Activated T-cell treated with anti-CD3 and anti-CD28 coated beads, Interleukin-2, amount 50 U/mL, for 48 hours (primary cell): ENCODE results near the gene CLDN19.
A peak's percentile ranks its signal among the peaks of the same experiment; 100 is the strongest.

Source experiments
- DNase-seq, 2 experiments: peaks; one replicate each; pipeline ENCODE4 v3.0.0-alpha.2; 2020

Gene CLDN19

DNA sequence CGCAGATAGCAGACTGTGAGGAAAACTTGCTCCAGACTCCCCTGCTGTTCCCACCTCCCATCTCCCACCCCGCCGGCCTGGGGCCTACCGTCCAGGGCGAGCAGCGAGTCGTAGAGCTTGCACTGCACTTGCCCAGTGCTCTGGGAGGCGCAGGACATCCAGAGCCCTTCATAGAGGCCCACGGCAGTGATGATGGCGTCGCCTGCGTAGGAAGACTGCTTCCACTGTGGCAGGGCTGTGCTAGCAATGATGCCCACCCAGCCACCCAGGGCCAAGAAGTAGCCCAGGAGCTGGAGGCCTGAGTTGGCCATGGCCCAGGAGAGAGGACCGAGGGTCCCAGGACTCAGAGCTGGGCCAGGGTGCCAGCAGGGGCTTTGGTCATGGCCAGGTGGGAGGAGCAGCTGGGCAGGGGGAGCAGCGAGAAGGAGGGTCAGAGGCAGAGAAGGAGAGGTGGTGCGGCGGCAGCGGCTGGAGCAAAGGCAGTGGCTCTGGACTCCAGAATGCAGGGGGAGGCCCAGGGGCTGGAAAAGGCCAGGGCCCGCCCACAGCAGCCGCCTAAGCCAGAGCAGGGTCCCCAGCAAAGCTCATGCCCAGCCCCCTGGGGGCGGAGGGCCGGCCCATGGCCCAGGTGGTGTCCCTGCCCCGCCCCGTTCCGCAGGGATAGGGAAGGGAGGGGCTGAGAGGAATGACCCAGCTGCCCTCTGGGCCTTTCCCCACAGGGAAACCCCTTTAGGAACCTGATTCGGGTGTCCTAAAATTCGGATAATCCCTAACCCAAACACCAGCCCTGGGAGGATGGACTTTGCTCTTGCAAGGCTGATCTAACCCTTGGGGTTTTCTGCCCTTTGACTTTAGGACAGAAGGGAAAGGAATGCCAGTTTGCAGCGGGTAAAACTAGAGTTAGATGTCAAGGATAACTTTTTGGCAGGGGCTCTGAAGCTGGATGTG lies at the start of gene CLDN19:
Gene CLDN19, minus strand, starts transcription at position 484 of the 948 bp plus-strand sequence. Its CDS starts 173 bp downstream, at position 311.
- no peak for DNase-seq

DNA sequence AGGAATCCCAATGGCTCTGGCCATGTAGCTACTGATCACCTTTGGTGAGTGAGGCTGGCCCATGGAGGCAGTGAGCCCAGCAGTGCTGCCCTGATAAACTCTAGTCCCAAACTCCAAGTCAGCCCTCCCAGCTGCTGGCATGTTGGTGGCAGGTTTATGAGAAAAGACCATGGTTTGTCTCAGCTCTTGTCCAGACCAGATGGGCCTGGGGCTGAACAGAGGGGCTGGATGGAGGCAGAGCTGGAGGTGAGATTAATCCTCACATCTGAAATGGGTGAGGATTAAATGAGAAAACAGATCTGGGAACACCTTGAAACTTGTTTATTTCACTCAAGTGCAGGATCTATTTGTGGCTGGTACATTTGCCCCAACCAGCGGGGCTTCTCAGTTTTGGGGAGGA lies 48.0 kb upstream of the CLDN19 start:
- DNase-seq, result no peak

DNA sequence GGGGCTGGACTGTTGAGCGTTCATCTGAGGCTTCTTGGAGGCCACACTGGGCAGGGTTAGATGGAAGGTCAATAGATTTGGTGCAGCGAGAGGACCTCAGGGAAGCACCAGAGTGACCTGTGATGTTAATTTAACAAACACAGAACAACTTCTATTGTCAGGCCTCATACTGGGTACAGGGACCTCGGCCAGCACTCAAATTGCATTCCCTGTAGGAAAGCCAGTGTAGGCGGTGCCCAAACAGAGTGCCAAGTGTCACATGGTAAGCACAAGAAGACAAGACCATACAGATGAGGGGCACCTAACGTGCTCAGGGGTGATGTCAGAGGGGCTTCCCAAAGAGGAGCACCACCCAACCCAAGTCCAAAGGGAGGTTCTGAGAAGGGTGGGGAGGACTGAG lies 46.1 kb upstream of the CLDN19 start:
- no peak for DNase-seq

DNA sequence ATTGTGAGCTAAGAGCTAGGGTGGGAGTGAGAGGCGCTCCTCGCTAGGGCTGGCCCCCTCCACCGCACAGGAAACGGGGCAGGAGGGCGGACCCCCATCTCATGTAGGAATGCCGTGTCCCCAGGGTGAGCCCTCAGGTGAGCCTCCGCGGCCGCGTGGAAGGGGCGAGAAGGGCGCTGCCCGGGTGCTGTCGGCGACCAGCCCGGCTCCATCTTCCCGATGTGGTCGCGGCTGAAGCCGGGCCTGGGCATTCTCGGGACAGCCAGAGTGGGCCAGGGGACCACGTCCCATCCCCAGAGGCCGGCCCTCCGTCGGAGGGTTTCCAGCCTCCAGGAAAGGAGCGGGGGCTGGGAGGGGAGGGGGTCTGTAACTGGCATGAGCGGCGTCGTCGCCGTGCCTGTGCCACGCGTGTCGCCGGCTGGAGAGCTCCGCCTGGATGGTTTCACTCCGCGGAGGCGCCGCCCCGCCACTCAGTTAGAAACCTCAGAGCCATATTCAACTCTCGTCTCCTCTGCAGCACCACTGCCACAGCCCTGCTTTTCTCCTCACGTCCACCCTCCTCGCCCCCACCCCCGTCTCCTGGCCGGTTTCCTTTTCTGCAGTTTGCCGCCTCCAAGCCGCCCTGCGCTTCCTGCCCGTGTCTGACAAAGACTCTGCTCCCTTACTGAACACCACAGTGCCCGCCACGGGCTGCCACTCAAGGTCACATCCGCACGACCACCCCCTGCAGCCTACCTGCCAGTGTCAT lies 45.1 kb upstream of the CLDN19 start, which contains the start of gene TMEM269:
Gene TMEM269, plus strand, starts transcription at position 46 of the 748 bp plus-strand sequence. CDS start 4,903 bp downstream, outside the sequence.
- peak; percentile 50 to 64 for DNase-seq

GRCh38 chr1:42784547-42784945 lies 44.5 kb upstream of the CLDN19 start:
- DNase-seq, result no peak

DNA sequence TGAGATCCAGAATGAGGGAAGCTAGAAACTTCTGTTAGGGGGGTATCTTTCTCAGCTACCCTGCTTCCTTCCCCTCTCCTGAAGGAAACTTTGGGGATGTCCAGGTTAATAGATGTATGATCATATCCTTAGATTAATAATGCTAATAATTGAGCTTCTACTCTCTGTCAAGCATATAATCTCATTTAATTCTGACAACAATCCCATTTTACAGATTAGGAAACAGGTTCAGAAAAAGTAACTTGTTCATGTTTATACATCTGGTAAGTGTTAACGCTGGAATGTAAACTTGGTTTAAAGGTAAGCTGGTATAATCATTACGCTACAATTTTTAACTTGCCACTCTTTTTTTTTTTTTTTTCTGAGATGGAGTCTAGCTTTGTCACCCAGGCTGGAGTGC lies 43.1 kb upstream of the CLDN19 start:
- no peak for DNase-seq

- DNase-seq, result no peak
These were observed 40.1 kb upstream of the CLDN19 start for GRCh38 chr1:42780176-42780575.

DNA sequence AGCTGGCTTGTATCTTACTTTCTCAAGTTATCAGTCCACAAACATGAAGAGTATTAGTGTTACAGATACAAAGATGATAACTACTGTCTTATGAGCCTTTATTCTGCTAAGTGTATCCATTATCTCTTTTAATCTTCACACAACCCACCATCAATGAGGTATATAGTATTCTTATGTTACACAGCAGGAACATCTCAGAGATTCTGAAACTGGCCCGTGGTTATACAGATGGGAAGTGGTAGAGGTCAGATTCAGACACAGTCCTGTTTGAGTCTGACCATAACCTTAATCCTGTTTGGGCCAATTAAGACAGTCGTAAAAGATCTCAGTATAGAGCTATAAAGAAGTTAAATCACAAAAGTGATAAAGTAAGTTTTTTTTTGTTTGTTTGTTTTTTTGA lies 39.7 kb upstream of the CLDN19 start:
- DNase-seq, result no peak

DNA sequence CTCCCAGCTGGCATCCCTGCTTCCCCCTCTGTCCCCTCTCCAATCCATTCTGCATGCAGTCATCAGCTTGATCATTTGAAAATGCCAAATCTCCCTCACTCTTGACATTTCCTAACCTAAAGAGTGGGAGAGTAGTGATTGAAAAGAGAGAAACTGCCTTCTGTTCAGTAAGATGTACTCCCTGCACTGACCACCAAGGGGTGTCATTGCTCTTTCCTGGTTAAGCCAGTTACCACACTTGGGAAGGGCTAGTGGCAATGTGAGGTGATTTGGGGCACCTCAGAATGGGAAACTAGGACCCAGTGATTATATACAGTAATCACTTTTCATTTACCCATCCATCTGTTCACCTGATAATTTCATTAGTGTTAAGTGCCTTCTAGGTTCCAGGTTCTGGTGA lies 37.8 kb upstream of the CLDN19 start:
- DNase-seq, result peak in 1 of 2 experiments; percentile 38

DNA sequence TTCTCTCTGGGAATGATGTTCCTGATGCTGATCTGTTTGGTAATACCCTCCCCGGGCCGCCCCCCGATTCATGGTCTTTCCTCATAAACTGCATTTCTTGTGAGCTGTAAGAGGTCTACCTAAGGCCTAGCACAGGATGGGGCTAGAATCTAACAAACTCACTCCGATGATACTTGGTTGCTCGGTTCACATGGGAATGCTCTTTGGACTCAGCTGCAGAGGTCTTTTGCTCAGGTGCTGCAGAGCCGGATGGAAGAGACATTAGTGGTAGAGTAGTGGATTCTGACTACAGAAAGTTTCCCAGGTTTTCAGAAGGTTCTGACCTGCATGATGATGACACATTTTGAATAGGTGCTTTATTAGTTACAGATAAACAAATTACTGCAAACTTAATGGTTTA lies 36.5 kb upstream of the CLDN19 start:
- DNase-seq, result no peak

DNA sequence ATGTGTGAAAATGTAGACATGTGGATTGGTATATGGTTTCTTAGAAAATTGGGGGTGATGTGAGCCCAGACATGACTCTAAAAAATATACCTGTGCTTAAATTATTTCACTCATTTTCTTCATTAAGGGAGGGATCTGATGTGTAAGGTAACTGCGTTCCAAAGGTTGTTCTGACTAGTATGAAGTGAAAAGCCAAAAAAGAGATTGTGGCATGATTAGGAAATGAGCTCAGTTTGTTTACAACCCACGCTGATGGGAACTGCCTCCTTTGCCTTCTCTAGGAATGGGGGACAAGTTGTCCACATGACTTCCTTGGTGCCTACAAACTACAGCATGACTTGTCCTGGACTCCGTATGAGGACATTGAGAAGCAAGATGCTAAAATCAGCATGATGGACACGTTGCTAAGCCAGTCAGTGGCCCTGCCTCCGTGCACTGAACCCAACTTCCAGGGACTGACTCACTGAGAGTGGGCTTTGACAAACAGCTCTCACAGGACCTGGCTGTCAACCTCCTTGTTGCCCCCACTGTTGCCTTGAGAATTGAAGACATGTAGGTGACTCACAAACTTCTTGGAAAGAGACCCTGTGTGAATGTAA lies 35.0 kb upstream of the CLDN19 start:
- DNase-seq, result no peak

DNA sequence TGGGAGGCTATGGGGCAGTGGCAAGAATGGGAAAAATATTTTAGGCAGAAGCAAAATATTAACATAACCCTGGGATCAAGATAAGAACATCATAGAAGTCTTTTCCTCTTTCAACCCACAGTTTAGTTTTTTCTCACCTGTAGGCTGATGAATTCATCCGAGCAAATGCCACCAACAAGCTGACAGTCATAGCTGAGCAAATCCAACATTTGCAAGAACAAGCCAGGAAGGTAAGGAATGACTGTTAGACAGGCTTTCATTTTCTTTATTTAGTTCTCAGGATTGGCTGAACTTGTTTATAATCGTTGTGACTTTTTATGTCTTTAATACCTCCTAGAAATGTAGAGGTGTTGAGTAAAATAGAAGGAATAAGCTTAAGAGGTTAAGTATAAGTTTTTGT lies 33.4 kb upstream of the CLDN19 start:
- DNase-seq, result no peak

- no peak for DNase-seq
These were observed 29.8 kb upstream of the CLDN19 start for GRCh38 chr1:42769811-42770210.

- DNase-seq, result no peak
These were observed 28.1 kb upstream of the CLDN19 start for GRCh38 chr1:42768172-42768571.

DNA sequence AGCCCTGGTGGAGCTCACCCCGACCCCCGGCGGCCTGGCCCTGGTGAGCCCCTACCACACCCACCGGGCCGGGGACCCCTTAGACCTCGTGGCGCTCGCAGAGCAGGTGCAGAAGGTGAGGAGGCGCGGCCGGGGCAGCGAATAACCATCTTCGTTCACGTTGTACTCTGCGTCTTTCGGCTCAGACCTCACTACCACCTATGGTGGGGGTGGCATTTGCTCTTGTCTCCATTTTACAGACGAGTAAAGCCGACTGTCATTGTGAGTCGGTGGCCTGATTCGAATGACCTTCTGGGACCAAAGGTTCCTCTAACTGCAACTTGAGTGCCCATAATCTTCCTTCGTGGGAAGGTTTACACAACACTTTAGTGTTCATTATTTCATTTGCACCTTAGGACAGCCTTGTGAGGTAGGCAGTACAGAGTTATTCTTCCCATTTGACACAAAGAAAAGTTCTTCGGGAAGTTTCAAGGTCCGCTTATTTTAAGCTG lies 27.5 kb upstream of the CLDN19 start:
- DNase-seq, result no peak

- DNase-seq, result peak; percentile 99 to 100
These were observed 26.9 kb upstream of the CLDN19 start, which contains the start of the genes C1orf50 and P3H1 for GRCh38 chr1:42766741-42767509. TSS of gene C1orf50 (plus strand) at chr1:42767249. CDS start at chr1:42767312, 63 bp downstream. TSS of gene P3H1 (minus strand) at chr1:42767028. CDS start at chr1:42766971, 57 bp downstream.

DNA sequence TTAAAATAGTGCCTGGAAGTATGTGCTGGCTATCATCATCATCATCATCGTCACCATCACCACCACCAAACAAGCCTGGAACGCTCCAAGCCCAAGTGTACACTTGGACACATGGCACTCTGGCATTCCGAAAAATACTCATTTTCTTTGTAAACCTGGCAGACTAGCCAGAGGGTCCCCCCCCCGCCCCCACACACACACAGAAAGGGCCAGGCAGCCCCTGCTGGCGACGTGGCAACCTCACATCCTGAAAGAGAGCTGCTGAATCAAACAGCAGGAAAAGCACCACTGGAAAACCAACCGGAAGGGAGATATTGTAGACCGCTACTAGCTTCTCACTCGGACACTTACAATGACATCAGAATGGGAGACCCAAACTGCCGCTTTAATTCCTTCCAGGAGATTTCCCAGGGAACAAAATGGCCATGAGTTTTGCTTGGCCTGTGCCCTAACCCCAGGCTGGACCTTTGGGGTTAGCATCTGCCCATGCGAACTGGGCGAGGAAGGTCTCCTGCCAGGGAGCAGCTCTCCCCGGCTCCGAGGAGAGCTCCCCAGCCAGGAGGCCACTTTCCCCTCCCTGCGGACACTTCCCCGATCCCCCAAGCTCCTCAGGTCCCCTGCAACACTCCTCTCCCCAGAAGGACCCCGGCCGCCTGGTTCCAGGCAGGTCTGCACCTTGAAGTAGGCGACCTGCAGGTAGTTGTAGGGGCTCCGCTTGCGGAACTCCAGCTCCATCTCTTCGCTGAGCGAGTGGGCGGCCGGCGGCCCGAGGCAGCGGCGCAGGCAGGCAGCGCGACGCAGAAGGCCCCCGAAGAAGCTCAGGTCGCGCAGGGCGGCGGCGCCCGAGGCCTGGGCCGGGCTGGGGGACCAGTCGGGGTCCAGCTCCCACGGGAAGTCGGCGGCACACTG lies 26.1 kb upstream of the CLDN19 start:
- DNase-seq, result peak; percentile 72 to 78

GRCh38 chr1:42765269-42765668 lies 25.2 kb upstream of the CLDN19 start:
- DNase-seq, result no peak

DNA sequence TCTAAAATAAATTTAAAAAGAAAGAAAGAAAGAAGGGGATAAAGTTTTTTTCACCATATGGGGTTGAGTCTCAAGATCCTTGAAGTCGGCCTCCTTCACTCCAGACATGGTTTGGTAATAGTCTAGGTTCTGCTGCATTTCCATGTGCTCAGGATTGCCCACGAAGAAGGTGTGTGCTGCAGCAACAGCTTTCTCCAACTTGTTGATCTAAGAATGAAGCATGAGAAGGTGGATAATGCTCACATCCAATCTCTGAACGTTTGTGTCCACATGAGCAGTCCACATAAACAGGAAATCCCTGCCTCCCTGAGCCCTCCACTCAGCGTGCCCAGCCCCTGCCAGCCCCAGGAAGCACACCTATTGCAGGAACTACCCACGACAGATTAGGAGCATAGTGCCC lies 22.2 kb upstream of the CLDN19 start:
- DNase-seq, result no peak

GRCh38 chr1:42761567-42761966 lies 21.5 kb upstream of the CLDN19 start:
- DNase-seq, result no peak

DNA sequence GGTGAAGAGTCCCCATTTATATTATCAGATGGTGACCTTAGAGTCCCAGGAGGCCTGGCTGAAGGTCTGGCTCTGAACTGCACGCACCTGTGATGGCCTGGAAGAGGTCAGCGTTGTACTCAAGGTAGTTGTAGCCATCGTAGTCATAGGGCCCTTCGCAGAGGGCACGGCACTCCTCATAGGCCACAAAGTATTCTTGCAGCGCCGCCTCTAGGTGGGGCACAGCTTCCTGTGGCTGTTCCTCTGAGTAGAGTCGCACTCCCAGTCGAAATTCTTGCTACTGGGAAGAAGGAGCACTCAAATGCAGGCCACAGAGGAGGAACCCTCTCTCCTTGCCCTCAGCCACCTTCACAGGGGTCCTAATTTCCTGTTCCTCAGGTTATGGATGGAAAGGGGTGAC lies 19.1 kb upstream of the CLDN19 start:
- no peak for DNase-seq
